Measurements from ENCODE around the gene GNAO1.
"Not testable (repeated sequence)": the region's sequence is repeated elsewhere in the genome, so short reads cannot be mapped to it uniquely, and the experiment has no call there.

The GNAO1 gene

GRCh38 chr16:56363781-56364565 is 172.7 kb downstream of the GNAO1 start:
- no peak for DNase-seq (ENCODE audit: low read depth in 2 of 2)

- DNase-seq (ENCODE audit: low read depth in 2 of 2): no peak
Observed at GRCh38 chr16:56364865-56365264, 173.6 kb downstream of the GNAO1 start.

- no peak for DNase-seq (ENCODE audit: low read depth in 2 of 2)
Observed at GRCh38 chr16:56365552-56365951, 174.3 kb downstream of the GNAO1 start.

- DNase-seq (ENCODE audit: low read depth in 2 of 2): no peak
Observed at GRCh38 chr16:56366945-56367344, 175.7 kb downstream of the GNAO1 start.

GRCh38 chr16:56367764-56368163 is 176.5 kb downstream of the GNAO1 start:
- DNase-seq (ENCODE audit: low read depth in 2 of 2): no peak

- DNase-seq (ENCODE audit: low read depth in 2 of 2): no peak
Observed at GRCh38 chr16:56368545-56368944, 177.3 kb downstream of the GNAO1 start.

- DNase-seq (ENCODE audit: low read depth in 2 of 2): no peak
Observed at GRCh38 chr16:56369202-56369601, 177.9 kb downstream of the GNAO1 start.

- no peak for DNase-seq (ENCODE audit: low read depth in 2 of 2)
Observed at GRCh38 chr16:56370185-56370874, 179.0 kb downstream of the GNAO1 start.

- no peak for DNase-seq (ENCODE audit: low read depth in 2 of 2)
Observed at GRCh38 chr16:56370875-56371659, 179.8 kb downstream of the GNAO1 start.

- DNase-seq (ENCODE audit: low read depth in 2 of 2): no peak
Observed at GRCh38 chr16:56371660-56371937, 180.3 kb downstream of the GNAO1 start.

GRCh38 chr16:56372013-56372634 is 180.8 kb downstream of the GNAO1 start:
- DNase-seq (ENCODE audit: low read depth in 2 of 2): no peak

GRCh38 chr16:56373003-56373402 is 181.7 kb downstream of the GNAO1 start:
- DNase-seq (ENCODE audit: low read depth in 2 of 2): no peak

GRCh38 chr16:56375792-56376191 is 184.5 kb downstream of the GNAO1 start:
- not testable (repeated sequence) for DNase-seq (ENCODE audit: low read depth in 2 of 2)

GRCh38 chr16:56379044-56379443 is 187.8 kb downstream of the GNAO1 start:
- not testable (repeated sequence) for DNase-seq (ENCODE audit: low read depth in 2 of 2)

- DNase-seq (ENCODE audit: low read depth in 2 of 2): not testable (repeated sequence)
Observed at GRCh38 chr16:56380778-56381485, 189.6 kb downstream of the GNAO1 start.

GRCh38 chr16:56382459-56382858 is 191.2 kb downstream of the GNAO1 start:
- DNase-seq (ENCODE audit: low read depth in 2 of 2): no peak

GRCh38 chr16:56382901-56383355 is 191.6 kb downstream of the GNAO1 start:
- no peak for DNase-seq (ENCODE audit: low read depth in 2 of 2)

- no peak for DNase-seq (ENCODE audit: low read depth in 2 of 2)
Observed at GRCh38 chr16:56384074-56384721, 192.9 kb downstream of the GNAO1 start.

GRCh38 chr16:56387396-56387795 is 196.1 kb downstream of the GNAO1 start:
- DNase-seq (ENCODE audit: low read depth in 2 of 2): no peak

- no peak for DNase-seq (ENCODE audit: low read depth in 2 of 2)
Observed at GRCh38 chr16:56388209-56388608, 196.9 kb downstream of the GNAO1 start.

- no peak for DNase-seq (ENCODE audit: low read depth in 2 of 2)
Observed at GRCh38 chr16:56389554-56389953, 198.3 kb downstream of the GNAO1 start.
